ENCODE data around the gene EXD3.
"Not testable (repeated sequence)": the region's sequence is repeated elsewhere in the genome, so short reads cannot be mapped to it uniquely, and the experiment has no call there.

EXD3 gene

DNA sequence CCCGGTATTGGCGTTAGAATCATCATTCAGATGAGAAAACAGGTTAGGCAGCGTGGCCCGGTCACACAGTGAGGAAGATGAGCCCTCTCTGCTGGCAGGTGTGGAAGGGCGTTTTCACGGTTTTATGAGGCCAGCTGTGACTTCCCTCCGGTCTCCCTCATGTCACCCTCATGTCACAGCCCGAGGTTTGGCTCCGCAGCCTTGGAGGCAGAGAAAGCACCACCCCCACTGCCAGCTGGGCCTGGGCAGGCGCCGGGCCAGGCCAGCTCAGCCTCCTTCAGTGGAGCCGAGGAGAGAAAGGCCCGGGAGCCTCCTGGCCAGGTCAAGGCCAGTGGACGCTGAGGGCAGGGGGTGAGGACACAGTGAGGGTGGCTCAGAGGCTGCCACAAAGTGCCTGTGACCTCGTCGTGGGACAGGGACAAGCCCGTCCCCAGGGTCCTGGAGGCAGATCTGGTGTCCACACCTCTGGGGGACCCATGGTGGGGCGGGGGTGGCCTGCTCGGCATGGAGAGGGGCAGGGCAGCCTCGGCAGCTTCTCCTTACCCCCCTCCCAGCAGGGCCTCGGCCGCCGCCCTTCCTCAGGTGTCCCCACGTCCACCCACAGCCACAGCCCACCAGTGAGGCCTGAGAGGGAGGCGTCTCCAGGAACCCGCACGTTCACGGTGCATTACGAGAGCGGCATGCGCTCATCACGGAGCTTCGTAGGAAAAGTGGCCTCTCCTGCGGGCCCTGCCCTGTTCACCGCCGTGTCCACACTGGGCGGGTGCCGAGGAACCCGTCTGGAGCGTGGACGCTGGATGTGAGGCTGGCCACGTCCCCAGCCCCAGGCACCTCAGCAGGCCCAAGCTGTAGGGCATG, 32.2 kb downstream of the EXD3 start:
- DNase-seq: no peak

DNA sequence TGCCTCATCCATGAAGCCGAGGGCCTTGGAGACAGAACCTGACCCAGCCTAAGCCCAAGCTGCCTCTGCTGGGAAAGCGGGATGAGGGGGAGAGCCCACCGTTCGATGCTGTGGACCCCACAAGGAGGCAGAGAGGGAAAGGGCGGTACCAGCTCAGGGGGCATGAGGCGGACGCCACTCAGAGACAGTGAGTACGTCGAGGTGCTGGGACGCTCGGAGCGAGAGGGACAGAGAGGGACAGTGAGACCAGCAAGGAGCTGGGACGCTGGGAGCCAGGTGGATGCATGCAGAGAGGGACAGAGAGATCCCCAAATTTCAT, 33.6 kb downstream of the EXD3 start:
- DNase-seq: no peak

DNA sequence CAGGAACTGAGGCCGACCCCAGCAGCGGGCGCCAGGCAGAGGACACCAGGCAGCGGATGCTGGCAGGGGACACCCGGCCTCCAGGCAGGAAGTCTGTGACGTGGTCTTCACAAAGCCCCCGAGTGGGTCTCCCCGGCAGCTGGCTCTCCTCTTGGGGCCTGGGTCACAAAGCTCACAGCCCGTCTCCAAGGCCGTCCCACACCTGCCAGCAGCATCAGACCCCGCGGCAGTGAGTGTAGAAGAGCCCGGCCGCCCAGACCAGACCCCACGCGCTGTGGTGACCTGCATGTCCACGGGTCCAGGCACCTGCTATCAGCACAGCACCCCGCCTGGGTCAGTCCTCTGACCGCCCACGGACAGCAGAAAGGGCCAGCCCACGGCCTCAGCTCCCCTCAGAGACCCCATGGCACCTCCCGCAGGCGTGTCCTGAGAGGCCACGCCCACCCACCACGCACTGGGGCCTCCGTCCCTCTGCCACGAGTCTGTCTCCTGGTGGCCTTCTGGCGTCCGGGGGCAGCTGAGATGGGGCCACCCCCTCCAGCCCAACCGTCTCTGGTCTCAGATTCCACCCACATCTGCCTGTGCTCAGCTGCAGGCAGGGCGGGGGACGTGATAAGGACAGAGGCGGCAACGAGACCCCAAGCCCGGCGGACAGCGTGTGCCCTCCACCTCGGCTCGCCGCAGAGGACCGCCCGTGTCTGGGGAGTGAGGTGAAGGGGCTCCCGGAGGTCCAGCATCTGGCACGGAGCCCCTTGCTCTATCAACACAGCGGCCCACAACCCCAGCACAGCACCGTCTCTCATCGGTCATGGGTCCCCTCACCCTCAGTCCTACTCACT, 34.2 kb downstream of the EXD3 start:
- no peak for DNase-seq

DNA sequence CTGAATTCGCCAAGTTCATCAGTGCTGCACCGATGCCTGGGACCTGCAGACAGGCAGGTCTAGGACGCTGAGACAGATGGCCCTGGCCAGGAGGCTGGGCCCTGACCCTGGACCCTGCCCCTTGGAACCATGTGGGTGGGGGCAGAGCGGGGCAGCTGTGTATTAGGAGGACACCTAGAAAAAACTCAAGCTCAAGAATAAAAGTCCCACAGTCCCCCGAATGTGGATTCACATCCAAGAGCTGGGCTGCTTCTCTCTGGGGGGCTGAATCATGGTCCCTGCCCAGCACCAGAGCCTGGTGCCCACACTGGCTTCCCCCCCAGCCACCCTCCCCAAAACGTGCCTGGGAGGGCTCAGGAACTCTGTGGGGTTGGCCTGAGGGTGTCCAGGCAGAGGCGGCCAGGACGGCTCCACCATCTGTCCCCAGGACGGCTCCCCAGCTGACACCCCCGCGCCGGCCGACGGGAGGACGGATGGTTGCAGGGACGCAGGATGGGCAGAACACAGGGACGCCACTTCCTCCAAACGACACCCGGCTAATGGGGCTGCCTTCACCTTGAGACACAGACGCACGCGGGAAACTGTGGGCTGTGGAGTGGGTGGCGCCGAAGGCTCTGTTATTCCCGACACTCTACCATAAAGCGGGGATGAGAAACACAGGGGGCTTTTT, 34.9 kb downstream of the EXD3 start:
- no peak for DNase-seq

DNA sequence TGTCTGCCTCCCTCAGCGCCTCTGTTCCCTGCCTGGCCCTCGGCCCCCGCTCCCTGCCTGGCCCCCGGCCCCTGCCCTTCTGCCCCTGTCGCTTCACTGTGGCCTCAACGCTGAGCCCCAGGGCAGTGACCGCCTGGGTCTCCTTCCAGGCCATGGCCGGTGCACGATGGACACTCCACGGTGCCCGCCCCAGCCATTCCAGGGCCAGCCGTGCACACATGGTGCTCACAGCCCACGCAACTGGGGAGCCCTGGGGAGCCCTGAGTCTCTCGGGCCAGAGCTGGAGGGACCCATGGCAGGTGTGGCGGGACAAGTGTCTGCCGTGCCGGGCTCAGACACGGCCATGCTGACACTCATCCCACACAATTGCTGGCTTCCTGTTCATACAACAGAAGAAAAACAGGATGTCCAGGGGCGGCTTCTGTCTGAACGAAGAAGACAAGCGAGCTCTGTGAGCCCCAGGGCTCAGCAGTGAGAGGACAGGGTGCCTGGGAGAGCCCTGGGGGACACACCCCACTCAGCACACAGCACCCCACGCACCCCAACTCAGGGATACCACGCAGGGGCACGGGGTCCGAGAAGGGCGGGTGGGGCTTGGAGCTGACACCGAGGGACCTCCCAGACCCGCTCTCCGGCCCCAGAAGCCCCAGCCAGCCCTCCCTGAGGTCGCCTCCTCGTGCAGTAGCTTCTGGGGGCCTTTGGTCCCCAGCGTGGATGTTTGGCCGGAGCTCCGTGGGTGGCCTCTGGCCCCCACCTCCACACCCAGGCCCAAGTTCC, 35.7 kb downstream of the EXD3 start:
- DNase-seq: no peak

DNA sequence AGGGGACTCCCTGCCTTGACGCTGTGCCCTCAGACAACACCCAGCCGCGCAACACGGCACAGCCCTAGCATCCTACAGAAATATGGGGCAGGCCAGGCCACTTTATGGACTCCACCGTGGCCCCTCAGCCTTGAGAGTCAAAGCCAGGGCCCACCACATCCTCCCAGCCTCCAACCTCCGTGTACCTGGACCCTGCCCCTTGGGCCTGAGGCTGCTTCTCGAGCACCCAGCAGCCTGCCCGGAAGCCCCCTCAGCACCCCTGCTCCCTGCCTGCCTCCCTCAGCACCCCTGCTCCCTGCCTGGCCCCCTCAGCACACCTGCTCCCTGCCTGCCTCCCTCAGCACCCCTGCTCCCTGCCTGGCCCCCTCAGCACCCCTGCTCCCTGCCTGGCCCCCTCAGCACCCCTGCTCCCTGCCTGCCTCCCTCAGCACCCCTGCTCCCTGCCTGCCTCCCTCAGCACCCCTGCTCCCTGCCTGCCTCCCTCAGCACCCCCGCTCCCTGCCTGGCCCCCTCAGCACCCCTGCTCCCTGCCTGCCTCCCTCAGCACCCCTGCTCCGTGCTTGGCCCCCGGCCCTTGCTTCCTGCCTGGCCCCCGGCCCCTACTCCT, 36.4 kb downstream of the EXD3 start:
- not testable (repeated sequence) for DNase-seq

DNA sequence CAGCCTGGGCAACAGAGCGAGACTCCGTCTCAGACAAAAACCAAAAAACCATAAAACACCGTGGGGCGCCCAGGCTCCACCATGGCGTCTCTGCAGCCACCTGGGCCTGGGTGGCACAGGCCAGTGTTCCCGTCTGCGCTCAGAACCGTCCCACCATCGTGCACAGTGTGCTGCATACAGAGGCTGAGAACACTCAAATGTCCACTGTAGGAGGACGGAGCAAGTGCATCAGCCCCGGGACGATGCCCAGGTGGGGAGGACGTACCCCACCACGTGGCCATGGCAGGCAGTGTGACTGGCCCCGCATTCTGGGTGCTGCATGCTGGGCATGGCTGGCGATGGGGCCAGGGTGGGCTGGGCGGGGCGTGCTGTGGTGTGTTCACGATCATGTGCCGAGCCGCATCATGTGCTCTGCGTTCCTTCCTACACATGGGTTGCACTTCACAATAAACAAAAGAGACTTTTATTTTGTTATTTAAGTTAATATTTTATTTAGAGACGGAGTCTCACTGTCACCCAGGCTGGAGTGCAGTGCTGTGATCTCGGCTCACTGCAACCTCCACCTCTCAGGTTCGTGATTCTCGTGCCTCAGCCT, 37.8 kb downstream of the EXD3 start:
- DNase-seq: no peak

DNA sequence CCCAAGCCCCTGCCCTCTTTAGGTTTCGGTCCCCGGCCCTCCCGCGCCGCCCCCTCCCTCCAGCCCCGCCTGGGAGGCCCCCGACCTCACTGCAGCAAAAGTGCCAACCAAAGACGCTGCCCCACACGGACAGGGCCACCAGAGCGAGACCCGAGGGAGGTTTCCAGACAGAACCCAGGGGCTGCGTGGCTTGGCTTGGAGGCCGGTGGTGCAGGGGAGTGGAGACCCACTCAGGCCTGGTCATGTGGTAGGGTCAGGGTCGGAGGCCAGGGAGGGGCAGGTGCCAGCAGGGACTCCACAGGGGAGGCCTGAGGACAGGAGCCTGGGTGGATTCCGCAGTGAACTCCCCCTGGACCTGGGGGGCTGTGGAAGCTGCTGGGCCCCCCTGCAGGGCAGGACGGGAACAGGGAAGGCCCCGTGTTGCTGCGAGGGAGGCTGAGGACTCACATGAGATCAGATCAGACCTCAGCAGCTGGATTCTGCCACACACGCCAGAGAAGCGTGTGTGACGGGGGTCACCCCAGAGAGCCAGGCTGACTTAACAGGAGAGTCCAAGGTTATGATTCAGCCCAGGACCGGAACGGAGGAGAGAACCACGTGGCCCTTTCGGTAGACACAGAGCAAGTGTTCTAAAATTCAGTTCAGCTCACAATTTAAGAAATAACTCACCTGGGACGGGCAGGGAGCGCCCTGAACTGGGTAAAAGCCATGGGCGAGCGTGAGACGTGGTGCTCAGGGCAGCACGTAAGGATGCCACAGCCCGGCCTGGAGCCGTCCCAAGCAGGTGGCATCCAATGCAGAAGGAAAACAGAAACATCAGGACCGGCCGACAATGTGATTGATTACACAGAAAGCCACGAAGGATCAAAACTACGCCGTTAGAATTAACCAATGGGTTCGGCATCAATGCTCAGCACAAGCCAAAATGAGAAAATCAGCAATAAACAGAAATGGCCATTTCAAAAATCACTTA, 38.9 kb downstream of the EXD3 start:
- DNase-seq: no peak

DNA sequence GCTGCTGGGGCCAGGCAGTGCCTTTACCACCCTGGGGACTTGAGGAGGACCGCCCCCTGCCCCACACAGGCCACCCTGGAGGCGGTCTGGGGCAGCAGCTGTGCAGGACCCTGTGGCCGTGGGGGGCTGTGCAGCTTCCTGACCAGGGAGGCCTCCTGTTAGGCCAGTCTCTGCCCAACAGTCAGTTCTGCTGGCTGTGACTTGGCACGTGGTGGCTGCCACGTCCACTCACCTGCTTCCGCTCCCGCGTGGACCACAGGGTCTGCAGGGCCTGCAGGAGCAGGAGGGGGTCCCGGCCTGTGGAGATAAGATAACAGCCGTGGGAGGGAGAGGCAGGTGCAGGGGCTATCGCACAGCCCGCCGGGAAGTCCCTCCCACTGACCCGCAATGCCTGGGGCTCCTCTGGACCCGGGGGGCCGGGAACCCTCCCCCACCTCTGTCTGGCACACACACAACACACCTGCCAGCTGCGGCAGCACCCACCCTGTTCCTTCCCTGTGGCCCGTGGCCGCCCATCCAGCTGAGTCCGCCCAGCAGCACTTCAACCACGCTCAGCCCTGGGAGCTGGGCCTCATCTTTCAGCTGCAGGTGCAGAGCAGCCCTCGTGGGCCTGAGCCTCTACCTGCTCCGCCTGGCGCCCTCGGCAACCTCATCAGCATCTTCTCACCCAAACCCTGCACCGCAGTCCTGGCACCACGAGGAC, 39.7 kb downstream of the EXD3 start:
- no peak for DNase-seq

DNA sequence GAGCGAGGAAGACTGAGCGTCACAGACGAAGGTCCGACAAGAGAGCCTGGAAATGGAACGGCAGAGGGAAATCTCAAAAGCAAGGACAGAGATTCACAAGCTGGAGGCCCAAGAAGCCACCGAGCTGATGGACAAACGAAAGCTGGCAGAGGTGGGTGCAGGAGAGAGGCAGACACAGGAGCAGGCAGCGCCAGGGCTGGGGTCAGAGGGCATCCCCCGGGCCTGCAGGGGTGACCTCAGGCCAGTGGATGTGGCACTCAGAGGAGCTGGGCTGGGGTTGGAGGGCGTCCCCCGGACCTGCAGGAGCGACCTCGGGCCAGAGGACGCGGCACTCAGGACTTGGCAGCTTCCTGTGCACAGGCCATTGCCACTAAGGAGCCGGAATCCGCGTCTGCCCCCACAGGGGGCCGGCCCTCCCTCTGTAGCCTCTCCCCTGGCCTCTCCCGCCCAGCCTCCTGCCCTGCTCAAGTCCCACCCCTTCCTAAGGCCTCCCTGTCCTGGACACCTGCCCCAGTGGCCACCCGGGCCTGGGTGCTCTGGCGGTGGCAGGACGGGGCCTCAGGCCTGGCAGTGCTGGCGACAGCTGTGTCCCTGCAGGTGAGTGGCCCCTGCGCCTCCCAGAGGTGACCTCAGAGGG, 40.4 kb downstream of the EXD3 start:
- DNase-seq: no peak

DNA sequence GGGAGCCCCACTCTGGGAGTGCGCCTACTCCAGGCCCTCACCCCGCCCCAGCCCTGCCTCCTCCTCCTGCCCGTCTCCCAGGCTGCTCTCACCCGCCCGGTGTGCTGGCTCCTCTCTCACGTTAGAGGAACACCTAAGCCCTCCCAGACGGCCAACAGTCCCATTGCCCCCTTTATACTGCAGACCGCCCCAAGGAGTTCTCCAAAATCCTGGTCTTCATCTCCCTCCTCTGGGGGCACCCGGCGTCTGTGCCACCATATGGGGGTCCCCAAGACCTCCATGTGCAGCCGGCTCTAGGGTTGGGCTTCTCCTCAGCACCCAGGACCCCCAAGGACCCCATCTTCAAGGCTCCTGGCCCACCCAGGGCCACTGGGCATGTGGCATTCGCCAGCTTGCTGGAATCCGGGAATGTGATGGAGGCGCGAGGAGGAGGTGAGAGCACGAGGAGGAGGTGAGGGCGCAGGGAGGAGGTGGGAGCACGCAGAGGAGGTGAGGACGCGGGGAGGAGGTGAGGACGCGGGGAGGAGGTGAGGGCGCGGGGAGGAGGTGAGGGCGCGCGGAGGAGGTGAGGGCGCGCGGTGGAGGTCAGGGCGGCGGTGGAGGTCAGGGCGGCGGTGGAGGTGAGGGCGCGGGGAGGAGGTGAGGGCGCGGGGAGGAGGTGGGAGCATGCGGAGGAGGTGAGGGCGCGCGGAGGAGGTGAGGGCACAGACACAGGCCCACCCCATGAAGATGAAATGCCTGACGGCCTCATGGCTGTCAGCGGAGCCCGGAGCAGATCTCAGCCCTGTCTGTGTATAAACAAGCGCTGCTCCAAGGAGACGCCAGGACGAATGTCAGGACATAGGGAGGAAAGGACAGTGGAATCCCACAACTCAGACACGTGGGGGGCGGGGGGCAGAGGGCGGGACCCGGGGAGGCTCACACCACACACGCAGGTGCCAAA, 41.2 kb downstream of the EXD3 start:
- no peak for DNase-seq

DNA sequence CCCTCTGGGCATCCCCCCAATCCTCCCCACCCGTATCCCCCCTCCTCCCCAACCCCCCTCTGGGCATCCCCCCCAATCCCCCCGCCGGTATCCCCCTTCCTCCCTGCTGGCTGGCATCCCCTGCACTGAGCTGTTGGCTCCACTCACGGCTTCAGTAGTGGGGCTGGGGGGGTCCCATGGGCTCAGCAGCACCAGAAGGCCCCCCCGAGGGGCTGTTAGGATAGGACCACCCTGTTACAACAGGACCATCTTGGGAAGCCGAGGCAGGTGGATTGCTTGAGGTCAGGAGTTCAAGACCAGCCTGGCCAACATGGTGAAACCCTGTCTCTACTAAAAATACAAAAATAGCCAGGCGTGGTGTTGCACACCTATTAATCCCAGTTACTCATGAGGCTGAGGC, 42.4 kb downstream of the EXD3 start:
- DNase-seq: no peak

DNA sequence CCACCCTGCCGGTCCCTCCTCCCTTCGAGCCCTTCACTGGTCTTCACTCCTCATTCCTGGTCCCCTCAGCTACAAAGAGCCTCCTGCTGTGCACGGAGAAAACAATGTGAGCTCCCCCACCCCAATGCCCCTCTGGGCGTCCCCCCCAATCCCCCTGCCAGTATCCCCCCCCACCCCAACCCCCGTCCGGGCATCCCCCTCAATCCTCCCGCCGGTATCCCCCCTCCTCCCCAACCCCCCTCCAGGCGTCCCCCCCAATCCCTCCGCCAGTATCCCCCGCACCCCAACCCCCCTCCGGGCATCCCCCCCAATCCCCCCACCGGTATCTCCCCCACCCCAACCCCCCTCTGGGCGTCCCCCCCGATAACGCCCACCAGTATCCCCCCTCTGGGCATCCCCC, 42.8 kb downstream of the EXD3 start:
- DNase-seq: no peak

DNA sequence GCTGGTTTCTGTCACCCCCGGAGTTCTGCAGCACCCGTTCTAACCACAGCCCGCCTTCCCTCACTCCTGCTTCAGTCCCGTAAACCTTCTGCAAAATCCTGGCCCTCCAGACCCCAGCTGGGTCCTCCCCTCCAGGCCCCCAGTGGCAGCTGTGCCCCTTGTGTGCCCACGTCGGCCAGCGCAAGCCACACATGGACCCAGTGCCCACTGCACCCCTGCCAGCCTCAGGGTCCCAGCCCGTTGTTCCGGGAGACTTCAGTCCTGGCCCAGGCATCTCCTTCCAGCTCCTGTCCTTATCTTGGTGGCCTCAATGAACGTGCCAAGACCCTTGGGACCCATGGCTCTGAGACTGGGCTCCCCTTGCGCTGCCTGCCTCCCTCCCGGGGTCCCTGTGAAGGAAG, 43.2 kb downstream of the EXD3 start:
- no peak for DNase-seq

DNA sequence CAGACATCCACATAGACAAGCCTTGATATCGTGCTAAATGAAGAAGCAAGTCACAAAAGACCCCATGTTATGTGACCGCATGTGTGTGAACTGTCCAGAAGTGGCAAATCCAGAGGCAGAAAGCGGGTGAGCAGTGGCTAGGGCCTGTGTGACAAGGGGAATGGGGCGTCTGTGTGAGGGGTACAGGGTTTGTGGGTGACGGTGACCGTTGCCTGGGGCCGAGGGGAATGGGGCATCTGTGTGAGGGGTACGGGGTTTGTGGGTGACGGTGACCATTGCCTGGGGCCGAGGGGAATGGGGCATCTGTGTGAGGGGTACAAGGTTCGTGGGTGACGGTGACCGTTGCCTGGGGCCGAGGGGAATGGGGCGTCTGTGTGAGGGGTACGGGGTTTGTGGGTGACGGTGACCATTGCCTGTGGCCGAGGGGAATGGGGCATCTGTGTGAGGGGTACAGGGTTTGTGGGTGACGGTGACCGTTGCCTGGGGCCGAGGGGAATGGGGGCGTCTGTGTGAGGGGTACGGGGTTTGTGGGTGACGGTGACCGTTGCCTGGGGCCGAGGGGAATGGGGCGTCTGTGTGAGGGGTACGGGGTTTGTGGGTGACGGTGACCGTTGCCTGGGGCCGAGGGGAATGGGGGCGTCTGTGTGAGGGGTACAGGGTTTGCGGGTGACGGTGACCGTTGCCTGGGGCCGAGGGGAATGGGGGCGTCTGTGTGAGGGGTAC, 44.1 kb downstream of the EXD3 start:
- DNase-seq: not testable (repeated sequence)

DNA sequence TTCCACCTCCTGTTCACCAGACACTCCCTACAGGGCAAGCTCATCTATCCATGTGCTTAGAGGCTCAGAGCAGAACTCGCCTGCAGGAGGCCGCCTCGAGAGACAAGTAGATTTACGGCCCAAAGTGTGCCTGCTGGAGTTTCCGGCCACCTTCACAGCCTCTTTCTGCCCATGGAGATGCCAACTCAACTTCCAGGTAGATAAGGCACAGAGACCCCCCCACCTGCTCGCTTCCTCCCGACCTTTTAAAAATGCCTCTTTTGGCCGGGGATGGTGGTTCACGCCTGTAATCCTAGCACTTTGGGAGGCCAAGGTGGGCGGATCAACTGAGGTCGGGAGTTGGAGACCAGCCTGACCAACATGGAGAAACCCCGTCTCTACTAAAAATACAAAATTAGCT, 46.6 kb downstream of the EXD3 start:
- no peak for DNase-seq

DNA sequence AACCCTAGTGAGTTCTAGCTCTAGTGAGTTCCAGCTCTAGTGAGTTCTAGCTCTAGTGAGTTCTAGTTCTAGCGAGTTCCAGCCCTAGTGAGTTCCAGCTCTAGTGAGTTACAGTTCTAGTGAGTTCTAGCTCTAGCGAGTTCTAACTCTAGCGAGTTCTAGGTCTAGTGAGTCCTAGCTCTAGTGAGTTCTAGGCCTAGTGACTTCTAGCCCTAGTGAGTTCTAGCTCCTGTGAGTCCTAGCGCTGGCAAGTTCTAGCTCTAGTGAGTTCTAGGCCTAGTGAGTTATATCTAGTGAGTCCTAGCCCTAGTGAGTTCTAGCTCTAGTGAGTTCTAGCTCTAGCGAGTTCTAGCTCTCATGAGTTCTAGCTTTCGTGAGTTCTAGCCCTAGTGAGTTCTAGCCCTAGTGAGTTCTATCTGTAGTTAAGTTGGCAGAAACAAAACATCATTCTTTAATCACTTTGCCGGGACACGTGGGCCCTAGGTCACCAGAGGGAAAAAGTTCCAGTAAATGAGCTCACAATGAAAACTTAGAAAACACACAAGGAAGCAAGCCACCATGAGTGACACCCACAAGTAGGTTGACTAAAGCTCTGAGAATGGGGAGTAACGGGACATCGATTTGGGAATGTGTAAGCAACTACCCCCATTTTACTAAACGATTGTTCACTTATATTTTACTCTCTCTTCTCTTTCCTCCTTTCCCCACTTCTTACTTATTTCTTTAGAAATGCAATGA, 47.5 kb downstream of the EXD3 start:
- no peak for DNase-seq
